GM18867 (cell line): ENCODE data around the gene POLD3.

Source experiments
- ATAC-seq: cut with Tn5 transposase; IDR thresholded peaks from one replicate; pipeline ENCODE4 v1.9.1; 2021; ENCODE audit warnings: mild to moderate bottlenecking, moderate library complexity; ENCODE audit not compliant: unreplicated experiment

POLD3 gene

DNA sequence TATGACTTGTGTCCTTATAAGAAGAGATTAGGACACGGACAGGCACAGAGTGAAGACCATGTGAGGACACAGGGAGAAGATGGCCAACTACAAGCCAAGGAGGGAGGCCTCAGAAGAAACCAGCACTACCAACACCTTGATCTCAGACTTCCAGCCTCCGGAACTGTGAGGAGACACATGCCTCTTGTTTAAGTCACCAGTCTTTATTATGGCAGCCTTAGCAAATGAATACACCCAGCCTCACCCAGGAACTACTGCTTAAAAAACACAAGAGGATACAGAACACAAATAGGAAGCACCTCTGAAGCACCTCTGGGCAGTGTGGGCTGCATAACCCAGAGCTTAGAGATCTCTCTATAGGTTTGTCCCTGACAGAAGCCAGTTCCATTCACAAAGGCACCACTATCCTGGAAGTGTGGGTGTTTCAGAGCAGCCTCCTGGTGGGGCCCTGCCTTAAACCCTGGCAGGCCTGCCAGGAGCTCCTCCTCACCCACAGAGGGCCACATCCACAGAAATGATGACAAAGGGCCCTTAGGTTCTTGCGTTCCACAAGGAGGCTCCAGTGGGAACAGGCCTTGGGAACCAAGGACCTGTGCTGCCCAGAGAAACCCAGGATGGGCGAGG lies 80.1 kb downstream of the POLD3 start:
- no peak for ATAC-seq

DNA sequence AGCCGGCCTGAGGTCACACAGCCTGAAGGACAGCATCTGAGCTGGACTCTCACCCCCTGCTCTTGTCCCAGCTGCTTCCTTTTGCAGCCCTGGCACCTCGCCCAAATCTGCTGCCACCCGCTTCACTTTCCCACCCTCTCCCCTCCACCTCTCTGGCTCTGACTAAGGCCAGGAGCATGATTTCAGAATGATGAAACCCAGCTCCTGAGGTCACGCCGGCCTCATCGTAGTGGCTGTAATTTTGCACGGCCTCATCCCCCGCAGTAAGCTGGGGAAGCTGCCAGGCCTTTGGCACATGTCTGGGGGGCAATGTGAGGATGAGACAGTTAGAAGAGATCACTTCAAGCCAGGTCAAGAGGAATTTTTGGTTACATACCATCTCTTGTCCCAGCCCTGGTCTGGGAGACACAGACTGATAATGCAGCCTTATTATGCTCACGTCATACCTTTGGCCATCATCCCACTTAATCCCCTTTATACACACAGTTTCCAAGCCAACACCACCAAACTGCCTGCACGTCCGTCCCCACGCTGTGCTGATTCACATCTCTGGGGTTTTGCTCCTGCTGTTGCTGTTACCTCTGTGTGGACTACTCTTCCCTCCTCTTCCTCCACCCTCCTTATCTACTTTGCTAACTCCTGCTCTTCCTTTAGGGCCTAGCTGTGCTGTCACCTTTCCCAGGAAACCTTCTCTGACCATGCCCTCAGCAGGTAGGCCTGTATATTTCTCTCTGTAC lies 80.7 kb downstream of the POLD3 start:
- no peak for ATAC-seq

DNA sequence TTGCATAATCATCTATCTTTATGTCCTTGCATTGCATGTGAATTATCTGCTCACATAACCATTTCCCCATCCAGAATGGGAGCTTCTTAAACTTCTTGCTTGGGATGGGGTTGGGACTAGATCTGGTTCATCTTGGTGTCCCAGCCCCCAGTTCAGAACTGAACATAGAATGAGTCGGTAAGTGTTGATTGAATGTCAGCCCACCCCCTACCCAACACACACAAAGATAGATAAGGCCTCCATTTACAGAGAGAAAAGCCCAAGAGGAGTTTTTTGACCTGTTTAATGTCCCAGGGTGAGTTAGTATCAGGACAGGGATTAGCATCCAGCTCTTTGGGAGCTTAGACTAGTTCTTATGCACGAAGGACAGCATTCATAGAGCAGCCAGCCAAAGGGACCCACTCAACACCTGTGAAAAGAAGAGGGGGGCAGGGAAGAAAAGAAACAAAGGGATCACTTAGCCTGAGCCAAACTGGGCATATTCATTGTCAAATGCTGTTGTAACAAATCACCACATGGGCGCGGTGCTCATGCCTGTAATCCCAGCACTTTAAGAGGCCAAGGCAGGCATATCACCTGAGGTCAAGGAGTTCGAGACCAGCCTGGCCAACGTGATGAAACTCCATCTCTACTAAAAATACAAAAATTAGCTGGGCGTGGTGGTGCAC lies 81.4 kb downstream of the POLD3 start:
- no peak for ATAC-seq

DNA sequence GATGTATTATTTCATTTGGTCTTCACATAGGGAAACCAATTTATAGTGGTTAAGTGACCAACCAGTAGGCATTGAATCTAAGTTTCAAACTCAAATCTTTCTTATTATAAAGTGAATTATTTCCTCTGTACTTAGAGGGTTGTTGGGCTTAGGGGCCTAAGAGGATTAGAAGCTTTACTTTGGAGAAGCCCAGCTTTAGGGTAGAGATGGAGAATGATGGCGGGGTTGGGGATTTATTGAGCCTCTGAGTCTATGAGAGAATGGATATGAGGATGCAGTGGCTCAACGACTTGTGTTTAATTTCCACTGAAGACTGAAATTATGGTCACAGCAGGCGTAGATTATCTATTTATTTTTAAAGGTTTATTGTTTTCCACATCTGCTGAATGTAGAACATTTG lies 83.4 kb downstream of the POLD3 start:
- ATAC-seq = no peak

DNA sequence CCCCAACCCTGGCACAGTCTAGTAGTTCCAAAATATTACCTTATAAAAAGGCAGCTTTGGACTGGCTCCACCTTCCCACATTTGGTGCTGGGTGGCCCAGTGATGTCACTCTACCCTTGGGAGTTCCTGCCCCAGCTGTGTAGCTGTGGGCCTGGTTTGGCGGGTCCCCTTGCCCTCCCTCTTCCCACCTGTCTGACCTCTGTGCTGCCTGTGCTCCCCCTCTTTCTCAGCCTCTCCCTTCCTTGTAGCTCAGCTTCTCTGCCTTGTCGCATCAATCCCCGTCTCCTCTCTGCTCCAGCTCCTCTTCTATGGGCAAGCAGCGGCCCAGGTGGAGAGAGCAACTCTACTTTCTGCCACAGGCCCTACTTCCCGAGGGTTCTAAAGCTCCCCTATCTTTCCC lies 84.2 kb downstream of the POLD3 start:
- ATAC-seq = no peak

DNA sequence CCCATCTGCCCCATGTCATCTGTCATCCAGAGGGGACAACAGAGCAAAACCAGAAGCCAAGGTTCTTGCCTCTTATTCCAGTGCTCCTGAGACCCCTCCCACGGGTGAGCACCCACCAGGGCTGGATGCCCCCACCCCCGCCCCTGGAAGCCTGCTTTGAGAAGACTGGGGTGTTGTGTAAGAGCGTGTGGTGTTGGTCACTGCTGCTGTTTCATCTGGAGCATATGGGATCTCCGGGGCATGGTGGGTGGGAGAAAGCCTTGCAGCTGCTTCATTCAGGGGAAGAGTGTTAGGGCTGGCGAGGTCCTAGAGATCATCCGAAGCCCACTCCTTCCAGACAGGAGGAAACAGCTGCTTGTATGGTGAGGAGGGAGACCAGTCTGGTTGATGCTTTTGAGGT lies 84.7 kb downstream of the POLD3 start:
- ATAC-seq = no peak

DNA sequence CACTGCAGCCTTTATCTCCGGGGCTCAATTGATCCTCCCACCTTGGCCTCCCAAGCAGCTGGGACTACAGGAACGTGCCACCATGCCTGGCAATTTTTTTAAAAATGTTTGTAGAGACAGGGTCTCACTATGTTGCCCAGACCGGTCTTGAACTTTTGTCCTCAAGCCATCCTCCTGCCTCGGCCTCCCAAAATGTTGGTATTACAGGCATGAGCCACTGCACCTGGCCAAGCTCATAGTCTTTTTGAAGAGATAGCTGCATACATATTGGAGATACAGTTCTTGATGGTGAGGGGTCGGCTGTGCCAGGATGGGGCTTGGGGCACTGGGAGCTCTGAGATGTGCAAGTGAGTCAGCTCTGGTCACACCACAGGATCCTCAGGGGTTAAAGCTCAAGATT lies 85.7 kb downstream of the POLD3 start:
- ATAC-seq = no peak

DNA sequence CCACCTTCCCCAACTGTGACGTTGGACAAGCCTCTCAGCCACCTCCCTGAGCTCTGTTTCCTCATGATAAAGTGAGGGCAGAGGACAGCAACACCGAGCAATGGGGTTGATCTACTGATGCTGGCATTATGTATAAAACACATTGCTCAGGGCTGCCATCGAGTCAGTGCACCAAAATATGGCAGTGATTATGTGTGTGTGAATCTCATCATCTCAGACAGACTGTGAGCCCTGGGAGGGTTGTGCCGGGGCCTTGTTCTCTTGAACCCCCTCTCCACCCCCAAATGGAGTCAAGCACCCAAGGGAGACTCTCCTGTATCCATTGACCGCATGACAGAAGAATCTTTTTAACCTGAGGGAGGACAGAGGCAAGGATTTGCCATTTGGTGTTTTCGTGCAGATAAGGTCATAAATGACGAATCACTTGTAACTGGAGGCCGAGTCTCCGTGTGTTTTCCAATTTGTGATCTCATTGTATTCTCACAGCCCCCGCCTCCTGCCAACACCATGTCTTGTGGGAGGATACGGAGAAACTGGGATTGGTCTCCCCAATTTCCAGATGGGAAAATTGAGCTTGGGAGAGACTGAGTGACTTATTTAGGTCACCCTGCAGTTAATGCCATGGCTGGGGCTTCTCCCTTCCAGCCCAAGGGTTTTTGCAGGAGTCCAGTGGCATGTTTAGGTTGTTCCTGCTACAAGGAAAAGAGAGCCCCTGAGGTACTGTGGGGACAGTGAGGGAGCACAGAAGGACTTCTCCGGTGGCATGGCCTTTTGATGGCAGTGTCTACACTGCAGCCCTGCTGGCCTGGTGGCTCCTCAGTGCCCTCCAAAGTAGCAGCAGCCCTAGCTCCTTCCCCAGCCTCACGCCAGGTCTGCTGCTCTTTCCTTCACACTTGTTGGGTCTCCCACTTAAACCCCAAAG lies 86.5 kb downstream of the POLD3 start:
- no peak for ATAC-seq

DNA sequence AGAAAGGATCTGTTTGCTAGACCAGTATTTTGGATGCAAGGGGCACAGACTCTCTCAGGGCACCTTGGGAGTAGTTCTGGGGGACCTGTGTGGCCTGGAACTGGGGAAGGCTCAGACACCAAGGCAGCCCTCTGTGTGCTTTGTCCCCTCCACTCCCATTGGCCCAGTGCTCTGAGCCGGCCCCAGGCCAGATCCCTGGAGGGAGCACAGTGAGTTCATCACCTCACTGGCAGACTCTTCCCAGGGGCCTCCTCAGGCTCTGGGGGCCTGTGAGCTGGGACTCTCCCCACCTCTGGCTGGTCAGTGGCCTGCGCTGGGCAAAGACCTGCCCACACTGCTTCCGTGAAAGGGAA lies 87.1 kb downstream of the POLD3 start:
- ATAC-seq = no peak

DNA sequence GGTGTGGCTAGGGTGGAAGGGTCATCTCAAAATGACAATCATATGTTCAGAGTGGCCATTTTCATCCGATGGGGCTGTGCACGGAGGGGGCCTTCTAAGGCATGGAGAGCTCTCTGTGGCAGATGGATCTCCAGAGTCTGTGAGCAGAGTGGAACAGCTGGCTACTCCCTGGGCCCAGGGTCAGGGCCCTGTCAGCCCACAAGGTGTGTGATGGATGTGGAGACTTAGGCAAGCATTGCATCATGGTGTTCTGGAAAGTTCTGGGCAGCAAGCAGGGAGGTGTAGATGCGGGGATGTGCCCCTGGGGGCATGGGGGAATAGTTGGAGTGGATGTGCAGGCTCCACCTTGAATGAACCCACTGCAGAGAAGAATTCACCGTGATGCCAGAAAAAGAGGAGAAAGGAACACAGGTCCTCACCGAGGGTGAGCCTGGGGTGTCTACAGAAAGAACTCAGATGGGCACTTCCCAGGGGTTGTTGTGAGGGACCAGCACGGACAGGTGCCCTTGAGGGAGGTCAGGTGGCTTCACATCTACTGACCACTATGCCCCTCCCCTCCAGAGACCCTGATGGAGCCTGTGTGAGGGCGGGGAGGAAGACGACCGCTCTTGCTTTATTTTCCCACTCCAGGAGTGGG lies 87.8 kb downstream of the POLD3 start:
- no peak for ATAC-seq

DNA sequence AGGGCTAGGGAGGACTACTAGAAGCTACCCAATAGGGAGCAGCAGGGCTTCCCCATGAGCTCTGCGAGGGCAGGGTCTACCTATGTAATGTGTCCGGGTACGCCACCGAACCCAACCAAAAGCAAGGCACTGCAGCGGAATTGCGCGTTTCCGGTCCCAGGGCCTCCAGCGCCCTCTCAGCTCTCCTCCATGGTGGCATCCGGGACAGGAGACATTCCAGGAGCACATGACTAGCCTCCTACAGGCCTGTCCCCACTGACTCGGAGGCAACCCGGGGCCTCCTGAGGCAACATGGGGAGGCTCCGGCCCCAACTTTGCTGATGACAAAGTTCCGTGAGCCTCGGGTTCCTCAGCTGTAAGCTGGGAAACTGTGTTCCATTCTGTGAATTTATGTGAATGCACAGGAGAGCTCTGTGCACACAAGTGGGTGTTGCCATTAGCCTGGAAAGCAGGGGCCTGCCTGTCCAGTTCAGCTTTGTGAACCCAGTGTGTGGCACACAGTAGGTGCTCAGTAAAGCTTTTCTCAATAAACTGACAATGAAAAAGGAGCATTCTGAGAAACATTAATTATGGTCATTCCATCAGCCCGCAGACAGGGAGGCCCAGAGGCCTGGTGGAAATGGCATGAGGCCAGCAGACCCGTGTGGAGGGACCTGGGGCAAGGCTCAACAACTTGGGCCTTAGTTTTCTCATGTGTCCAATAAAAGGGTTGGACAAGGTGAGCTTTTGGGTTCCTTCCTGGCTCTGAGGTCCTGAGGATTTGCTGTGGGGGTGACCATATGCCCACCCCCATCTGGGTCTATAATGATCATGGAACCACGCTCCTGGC lies 88.5 kb downstream of the POLD3 start:
- no peak for ATAC-seq

DNA sequence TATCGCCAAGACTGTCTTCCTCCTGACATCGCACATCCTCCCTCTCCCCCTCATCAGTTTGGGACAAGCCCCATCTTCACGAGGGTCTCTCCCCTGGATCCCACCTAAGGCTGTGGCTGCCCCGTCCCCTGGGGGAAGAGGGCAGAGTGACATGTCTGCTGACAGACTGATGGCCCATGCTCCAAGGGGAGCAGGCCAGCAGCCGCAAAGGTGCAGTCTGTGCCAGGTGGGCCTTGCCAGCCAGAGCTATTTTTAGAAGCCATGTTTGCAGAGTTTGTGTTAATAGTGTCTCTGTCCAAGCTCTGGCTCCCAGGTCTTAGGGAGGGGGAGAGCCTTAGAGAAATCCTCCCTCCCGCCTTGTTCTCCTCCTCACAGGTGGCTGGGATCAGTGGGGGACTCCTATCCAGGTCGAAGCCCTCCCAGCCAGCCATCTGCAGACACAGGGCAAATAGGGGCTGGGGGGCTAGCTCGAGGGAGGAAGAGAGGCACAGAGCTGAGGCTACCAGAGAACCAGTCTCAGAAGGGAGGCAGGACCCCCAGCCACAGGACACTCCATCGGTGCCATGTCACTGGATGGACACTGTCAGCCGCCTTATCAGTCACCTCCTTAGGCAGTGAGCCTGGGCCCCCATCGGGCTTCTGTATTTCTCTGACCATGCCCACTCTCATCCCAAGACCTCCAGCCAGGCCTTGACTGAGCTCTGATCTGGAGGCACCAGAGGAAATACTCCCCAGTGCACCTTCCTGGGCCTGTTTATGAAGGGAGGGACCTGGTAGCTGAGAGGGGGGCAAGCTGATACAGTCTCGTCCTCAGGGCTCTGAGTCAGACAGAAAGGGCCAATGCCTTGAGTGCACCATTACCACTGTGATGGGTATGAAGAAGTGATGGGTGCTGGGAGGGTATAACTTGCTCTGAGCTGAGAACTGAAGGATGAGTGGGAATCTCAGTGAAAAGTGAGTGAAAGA lies 89.6 kb downstream of the POLD3 start:
- ATAC-seq = no peak

DNA sequence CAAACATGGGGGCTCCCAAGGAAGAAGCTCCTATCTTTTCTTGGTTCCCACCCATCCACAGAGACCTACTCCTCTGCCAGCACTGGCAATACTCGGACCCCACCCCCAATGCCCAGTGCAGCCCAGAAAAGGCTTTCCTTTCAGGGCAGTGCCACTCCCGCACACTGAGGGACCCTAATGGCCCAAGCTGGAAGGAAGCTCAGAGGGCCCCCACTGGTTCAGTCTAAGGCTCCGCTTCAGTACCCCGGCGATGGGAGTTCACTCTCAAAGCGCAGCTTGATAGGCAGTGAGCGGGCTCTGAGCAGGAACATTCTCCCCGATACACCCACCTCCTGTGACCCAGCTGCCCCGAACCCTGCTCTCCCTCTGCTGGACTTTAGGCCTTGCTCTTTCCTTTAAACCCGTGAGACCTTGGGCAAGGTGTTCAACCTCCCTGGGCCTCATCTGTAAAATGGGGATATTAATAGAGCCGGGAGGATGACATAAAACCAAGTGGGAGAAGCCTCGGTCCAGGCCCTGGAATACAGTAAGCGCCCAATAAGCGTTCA lies 90.4 kb downstream of the POLD3 start:
- no peak for ATAC-seq

DNA sequence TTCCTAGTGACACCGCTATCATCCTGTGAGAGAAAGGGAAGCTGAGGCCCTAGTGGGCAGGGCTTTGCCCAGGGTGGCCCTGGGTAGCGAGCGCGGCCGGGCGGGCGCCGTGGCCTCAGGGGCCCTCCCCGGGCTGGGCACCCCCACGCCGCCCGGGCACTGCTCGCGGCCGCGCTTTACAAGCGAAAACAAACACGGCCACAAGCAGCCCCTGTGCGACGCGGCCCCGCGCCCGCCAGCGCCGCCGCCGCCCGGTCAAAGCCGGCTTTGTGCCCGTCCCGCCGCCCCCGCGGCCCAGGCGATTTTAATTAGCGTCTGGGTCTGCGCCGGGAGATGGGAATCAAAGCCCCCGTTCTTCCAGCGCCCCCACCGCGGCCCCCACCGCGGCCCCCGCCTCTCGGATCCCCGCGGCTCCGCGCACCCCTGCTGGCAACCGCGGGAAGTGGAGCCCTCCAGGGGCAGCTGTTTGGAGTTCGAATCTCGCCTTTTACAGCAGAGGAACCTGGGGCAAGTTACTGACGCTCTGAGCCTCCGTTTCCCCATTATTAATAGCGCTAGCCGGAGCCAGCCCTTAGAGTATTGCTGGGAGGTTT lies 91.0 kb downstream of the POLD3 start:
- no peak for ATAC-seq

DNA sequence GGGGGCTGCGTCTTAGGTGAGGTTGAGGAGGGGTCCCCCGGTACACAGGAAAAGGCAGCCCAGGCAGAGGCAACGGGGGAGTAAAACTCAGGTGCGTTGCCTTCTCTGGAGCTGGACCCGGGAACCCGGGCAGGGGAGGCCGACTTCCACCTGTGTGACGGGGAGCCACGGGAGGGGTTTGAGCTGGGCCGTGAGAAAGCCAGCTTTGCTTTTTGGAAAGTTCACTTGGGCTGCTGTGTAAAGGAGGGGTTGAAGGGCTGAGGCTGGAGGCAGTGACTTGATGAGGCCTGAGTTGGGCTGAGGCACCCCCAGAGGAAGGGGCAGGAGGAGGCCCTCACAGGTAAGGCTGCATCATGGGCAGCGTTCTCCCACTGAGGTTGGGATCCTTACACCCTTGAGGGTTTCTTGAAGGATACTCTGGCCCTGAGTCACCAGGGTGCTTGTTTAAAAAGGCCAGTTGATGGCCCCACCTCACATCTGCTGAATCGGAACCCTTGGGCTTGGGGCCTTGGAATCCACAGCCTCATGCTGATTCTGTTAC lies 91.6 kb downstream of the POLD3 start:
- no peak for ATAC-seq

DNA sequence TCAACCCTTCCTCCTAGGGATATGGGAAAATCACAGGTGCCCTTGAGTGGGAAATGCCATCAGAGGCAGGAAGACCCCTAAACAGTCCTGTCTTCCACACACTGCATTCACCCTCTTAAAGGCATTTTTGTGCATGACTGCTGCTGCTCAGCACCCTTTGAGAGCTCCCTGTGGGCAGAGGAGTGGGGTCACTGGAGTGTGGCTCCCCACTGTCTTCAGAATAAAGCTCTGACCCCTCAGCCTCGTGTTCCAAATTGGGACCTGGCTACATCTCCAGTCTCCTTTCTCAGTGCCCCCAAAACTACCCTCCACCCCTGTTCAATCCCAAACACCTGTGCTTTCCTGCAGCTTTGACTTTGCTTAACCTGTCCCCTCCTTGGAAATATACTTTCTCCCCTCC lies 92.3 kb downstream of the POLD3 start:
- no peak for ATAC-seq

DNA sequence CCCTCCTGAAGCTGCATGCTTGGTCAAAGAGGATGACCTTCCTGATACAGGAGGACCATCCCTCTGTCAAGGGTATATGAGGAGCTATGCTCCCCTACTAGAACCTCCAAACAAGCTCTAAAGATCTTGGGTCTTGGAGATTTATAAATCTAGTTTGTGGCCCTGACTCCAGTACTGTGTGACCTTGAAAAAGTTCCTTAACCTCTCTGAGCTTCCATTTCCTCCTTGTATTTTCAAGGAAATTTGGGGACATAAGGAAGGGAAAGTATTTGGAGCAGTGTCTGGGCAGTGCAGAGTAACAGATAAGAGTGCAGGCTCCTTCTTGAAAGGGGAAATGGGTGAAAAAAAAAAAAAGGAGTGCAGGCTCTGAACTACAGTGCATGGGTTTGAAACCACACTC lies 93.0 kb downstream of the POLD3 start:
- no peak for ATAC-seq

DNA sequence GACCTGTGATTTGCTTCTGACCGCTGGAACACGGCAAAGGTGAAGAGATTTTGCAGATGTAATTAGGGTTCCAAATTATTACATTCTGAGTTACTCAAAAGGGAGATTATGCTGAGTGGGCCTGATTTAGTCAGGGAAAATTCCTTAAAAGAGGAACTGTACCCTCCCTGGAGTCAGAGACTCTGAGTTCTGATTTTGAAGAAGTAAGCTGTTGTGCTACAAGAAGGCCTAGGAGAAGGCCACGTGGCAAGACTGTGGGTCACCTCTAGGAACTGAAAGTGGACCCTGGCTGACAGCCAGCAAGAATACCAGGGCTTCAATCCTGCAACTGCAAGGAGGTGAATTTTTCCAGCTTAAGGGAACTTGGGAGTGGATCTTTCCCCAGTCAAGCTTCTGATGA lies 93.5 kb downstream of the POLD3 start:
- ATAC-seq = no peak
